Ishikawa (cell line): Measurements from ENCODE around the gene CCSER1.

Source experiments
- CEBPB ChIP-seq: IDR thresholded peaks from 2 replicates; pipeline ENCODE4 v1.6.1; 2012
- CREB1 ChIP-seq: IDR thresholded peaks from 2 replicates; pipeline ENCODE4 v1.6.1; 2012; ENCODE audit warnings: low read depth
- EGR1 ChIP-seq: IDR thresholded peaks from 2 replicates; pipeline ENCODE4 v1.6.1; 2012
- EP300 ChIP-seq: IDR thresholded peaks from 2 replicates; pipeline ENCODE4 v1.6.1; 2012; ENCODE audit warnings: borderline replicate concordance
- FOXM1 ChIP-seq: IDR thresholded peaks from 2 replicates; pipeline ENCODE4 v1.6.1; 2012; ENCODE audit warnings: low read depth, borderline replicate concordance
- MAX ChIP-seq: IDR thresholded peaks from 2 replicates; pipeline ENCODE4 v1.6.1; 2012
- NFIC ChIP-seq: IDR thresholded peaks from 2 replicates; pipeline ENCODE4 v1.6.1; 2012
- RAD21 ChIP-seq: IDR thresholded peaks from 2 replicates; pipeline ENCODE4 v1.6.1; 2012; ENCODE audit warnings: low read depth
- REST ChIP-seq: IDR thresholded peaks from 2 replicates; pipeline ENCODE4 v1.6.1; 2012; ENCODE audit warnings: low read depth, mild to moderate bottlenecking
- TAF1 ChIP-seq: IDR thresholded peaks from 2 replicates; pipeline ENCODE4 v1.6.1; 2012; ENCODE audit warnings: low read depth, mild to moderate bottlenecking
- TCF12 ChIP-seq: IDR thresholded peaks from 2 replicates; pipeline ENCODE4 v1.6.1; 2012; ENCODE audit warnings: low read depth
- TEAD4 ChIP-seq: IDR thresholded peaks from 2 replicates; pipeline ENCODE4 v1.6.1; 2012
- USF1 ChIP-seq: IDR thresholded peaks from 2 replicates; pipeline ENCODE4 v1.6.1; 2012
- YY1 ChIP-seq: IDR thresholded peaks from 2 replicates; pipeline ENCODE4 v1.6.1; 2012; ENCODE audit warnings: low read depth
- ZBTB7A ChIP-seq: IDR thresholded peaks from 2 replicates; pipeline ENCODE4 v1.6.1; 2012; ENCODE audit warnings: low read depth

Gene CCSER1

GRCh38 chr4:91577864-91578263 lies 1450.7 kb downstream of the CCSER1 start:
- TF ChIP-seq CREB1 = no peak
- TF ChIP-seq REST = no peak
- TF ChIP-seq TEAD4 = no peak
- no peak for TF ChIP-seq TAF1
- no peak for TF ChIP-seq FOXM1
- no peak for TF ChIP-seq TCF12
- no peak for TF ChIP-seq USF1
- TF ChIP-seq YY1 = no peak
- TF ChIP-seq RAD21 = no peak
- no peak for TF ChIP-seq MAX
- TF ChIP-seq NFIC = no peak
- TF ChIP-seq ZBTB7A = no peak

- TF ChIP-seq CREB1 (no peak), TEAD4 (no peak), RAD21 (no peak), TCF12 (no peak), EP300 (no peak)
Observed at GRCh38 chr4:91590260-91590659, 1463.1 kb downstream of the CCSER1 start.

GRCh38 chr4:91592125-91592524 lies 1464.9 kb downstream of the CCSER1 start:
- TF ChIP-seq TAF1 (no peak), USF1 (no peak), ZBTB7A (no peak), YY1 (no peak), FOXM1 (no peak), CREB1 (no peak)

GRCh38 chr4:91596718-91597117 lies 1469.5 kb downstream of the CCSER1 start:
- TF ChIP-seq CREB1 (no peak), NFIC (no peak), TAF1 (no peak), YY1 (no peak), TCF12 (no peak), RAD21 (no peak), FOXM1 (no peak), EP300 (no peak), MAX (no peak)

- TF ChIP-seq TEAD4 (no peak), ZBTB7A (no peak), EP300 (no peak), CEBPB (no peak), TCF12 (no peak), NFIC (no peak), FOXM1 (no peak), USF1 (no peak), YY1 (no peak), CREB1 (no peak), RAD21 (no peak), MAX (no peak), TAF1 (no peak), REST (no peak), EGR1 (no peak)
Observed at GRCh38 chr4:91598696-91599095, 1471.5 kb downstream of the CCSER1 start.

GRCh38 chr4:91600301-91600700 lies 1473.1 kb downstream of the CCSER1 start:
- no peak for TF ChIP-seq RAD21
- no peak for TF ChIP-seq TAF1
- no peak for TF ChIP-seq CEBPB
- TF ChIP-seq MAX = no peak
- no peak for TF ChIP-seq CREB1
- no peak for TF ChIP-seq EP300
- TF ChIP-seq NFIC = no peak
- TF ChIP-seq TEAD4 = no peak
- no peak for TF ChIP-seq FOXM1
- no peak for TF ChIP-seq YY1
- no peak for TF ChIP-seq USF1
- TF ChIP-seq REST = no peak
